PFSK-1 (cell line): Measurements from ENCODE around the gene RPL12.

Source experiments
- FOXP2 ChIP-seq: optimal IDR thresholded peaks from 2 replicates; pipeline ENCODE3; 2011; ENCODE audit warnings: borderline replicate concordance, control low read depth, inconsistent platforms; ENCODE audit not compliant: insufficient read depth; ENCODE audit errors: extremely low read length, extremely low read depth
- POLR2AphosphoS5 ChIP-seq: IDR thresholded peaks from 2 replicates; pipeline ENCODE4 v1.6.1; 2012; ENCODE audit warnings: low read depth, mild to moderate bottlenecking, control low read depth, low read length, moderate library complexity
- REST ChIP-seq, 2 experiments: IDR thresholded peaks; 2 replicates each; pipeline versions ENCODE4 v1.6.1 to v1.8.0; 2011 to 2012; ENCODE audit warnings: low read depth in 2 of 2, low read length in 2 of 2, control low read depth in 1 of 2, inconsistent platforms in 1 of 2, mild to moderate bottlenecking in 1 of 2, moderate library complexity in 1 of 2; ENCODE audit not compliant: insufficient read depth in 1 of 2

- TF ChIP-seq FOXP2 (no peak), POLR2AphosphoS5 (no peak), REST (IDR thresholded peaks at IDR 0.05; ENCODE audit: insufficient read depth in 1 of 2, low read depth in 2 of 2, low read length in 2 of 2) (no peak)
Observed at GRCh38 chr9:127428348-127428747, 22.9 kb downstream of the RPL12 start.
